Heart left ventricle (tissue), 16 donors: Measurements from ENCODE around the gene PLK5. TPM values are rescaled to one million over a fixed set of nuclear protein-coding genes. Genes with fewer than 3 reads are reported as not detected.
"Not testable (repeated sequence)": the region's sequence is repeated elsewhere in the genome, so short reads cannot be mapped to it uniquely, and the experiment has no call there.

Experiments used
- ATAC-seq, 4 donors: fragments of 200-7000 bp; cut with Tn5 transposase; one replicate each; pipeline ENCODE4 v1.9.1; 2020 to 2022; ENCODE audit warnings: moderate library complexity in 4 of 4, mild to moderate bottlenecking in 3 of 4, moderate number of reproducible peaks in 1 of 4
- DNase-seq, 5 donors: peaks; one replicate each; pipeline ENCODE4 v3.0.0-alpha.2; 2020
- H3K27ac ChIP-seq, 12 donors: fragments of 200-600 bp; sonication (generic) in 4 of 12; one replicate each; pipeline versions ENCODE4 v1.5.0 to v1.8.0; 2016 to 2022; ENCODE audit warnings: mild to moderate bottlenecking in 2 of 12
- H3K27me3 ChIP-seq, 9 donors: fragments of 200-600 bp; sonication (generic) in 2 of 9; one replicate each; pipeline versions ENCODE4 v1.5.1 to v1.8.0; 2016 to 2022; ENCODE audit warnings: mild to moderate bottlenecking in 3 of 9
- H3K36me3 ChIP-seq, 9 donors: fragments of 200-600 bp; sonication (generic) in 2 of 9; one replicate each; pipeline versions ENCODE4 v1.5.0 to v1.8.0; 2018 to 2022; ENCODE audit warnings: mild to moderate bottlenecking in 2 of 9
- H3K4me1 ChIP-seq, 12 donors: fragments of 200-600 bp; sonication (generic) in 4 of 12; one replicate each; pipeline versions ENCODE4 v1.5.0 to v1.8.0; 2016 to 2022; ENCODE audit warnings: mild to moderate bottlenecking in 3 of 12
- H3K4me3 ChIP-seq, 12 donors: fragments of 200-600 bp; sonication (generic) in 4 of 12; one replicate each; pipeline versions ENCODE4 v1.5.0 to v1.8.0; 2017 to 2022; ENCODE audit warnings: mild to moderate bottlenecking in 9 of 12, moderate library complexity in 4 of 12
- H3K9me3 ChIP-seq, 12 donors: fragments of 200-600 bp; sonication (generic) in 4 of 12; one replicate each; pipeline versions ENCODE4 v1.5.0 to v1.8.0; 2016 to 2022; ENCODE audit warnings: mild to moderate bottlenecking in 1 of 12
- POLR2A ChIP-seq, 2 donors: fragments of 450-650 bp; IDR thresholded peaks; one replicate each; pipeline ENCODE4 v1.6.1; 2017; ENCODE audit warnings: antibody characterized with exemption in 2 of 2, mild to moderate bottlenecking in 2 of 2, moderate library complexity in 2 of 2
- WGBS, 4 donors: extraction: QIAGEN DNeasy Blood & Tissue Kit in 2 of 4; methylation state at CpG; one replicate each; pipeline versions ENCODE4 v1.1.5 to v1.1.7; 2013 to 2018; 5-methylcytosine and 5-hydroxymethylcytosine counted together
- intact Hi-C, 10 donors: fragments of 100-400 bp; cut with DNase I; formaldehyde crosslinking; loops; one replicate each; pipeline versions ENCODE4 v1.11.1 to v1.14.2; 2022
- polyA plus RNA-seq, 2 donors: library from polyadenylated mRNA; stranded (reverse); fragments of 200-250 nt; gene quantifications; one replicate each; pipeline ENCODE4 v1.2.3, GENCODE V29; 2013
- total RNA-seq, 9 donors: library from RNA; depleted of rRNA in 2 of 9; stranded (reverse); fragments of >200 nt in 2 of 9; fragmentation: NEBNext Ultra II Directional in 3 of 9; extraction: Animal tissue kit (Norgen Biotek cat#: 25700) in 3 of 9; gene quantifications; one replicate each; pipeline versions ENCODE4 v1.1.0 to v1.2.4, GENCODE V29; 2016 to 2023
- TF ChIP-seq, protein P1 (sequence below), 12 donors: fragments of 200-600 bp; sonication (generic) in 4 of 12; IDR thresholded peaks; one replicate each; pipeline versions ENCODE4 v1.5.0 to v1.8.0; 2018 to 2022; ENCODE audit warnings: antibody characterized with exemption in 12 of 12, mild to moderate bottlenecking in 5 of 12
- donor health status: ischemic (EF 13 %, LVEDD 7.1; RV severe dilation, severe dysfunction).
- donor health status: healthy with polysubstance abuse.
- donor health status: DM: no; HTN: yes; CAD: no.
- donor health status: DM: no; HTN: no; CAD: no.
- donor health status: ischemic (EF 25% LVEDD 6.9; RV normal size, moderate dysfunction).
- donor health status: ischemic (EF 25% LVEDD 5.7; RV mildly dilated, moderate dysfunction).
- donor health status: healthy.
- donor health status: DM: yes; HTN: yes; CAD: no.
- donor health status: ischemic (EF 35%, LVEDD 5.7; RV mildly dilated, moderate dysfunction).
- donor health status: nonischemic (EF 11% LVEDD 7.7; RV severe dilation, severe dysfunction).
- donor health status: DM: yes; HTN: yes; CAD: no.
- donor health status: PGD.
- donor health status: ischemic (EF 29% LVEDD 5.4; RV normal size, mild dysfunction).
- donor health status: nonischemic (EF 23%, LVEDD 6.1; RV moderate dilation, normal function).

The PLK5 gene
- total and polyA plus RNA-seq, 11 donors, result 0.17 to 0.30 TPM; not detected in 9

DNA sequence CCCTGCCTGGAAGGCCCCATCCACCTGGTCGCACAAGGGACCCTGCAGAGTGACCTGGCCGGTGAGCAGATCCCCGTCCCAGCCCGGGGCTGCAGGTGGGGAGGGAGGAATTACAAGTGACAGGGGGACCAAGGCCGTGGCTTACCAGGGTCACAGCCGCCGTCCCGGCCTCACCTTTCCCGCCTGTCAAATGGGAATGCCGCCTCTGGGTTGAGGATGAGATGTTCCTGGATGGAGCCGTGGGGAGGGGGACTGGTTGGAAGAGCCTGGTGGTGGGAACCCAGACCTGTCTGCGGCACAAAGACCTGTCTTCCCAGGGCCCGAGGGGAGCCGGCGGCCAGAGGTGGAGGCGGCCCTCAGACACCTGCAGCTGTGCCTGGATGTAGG, 5.5 kb downstream of the PLK5 start:
- Histone ChIP-seq H3K27ac (no peak overlapping the region), H3K27me3 (peaks cover 6 to 52% (median 22%) of the 10 kb centered on the region in 9 donors), H3K36me3 (no peaks in the 10 kb centered on the region), H3K4me1 (no peaks in the 10 kb centered on the region), H3K9me3 (no peaks in the 10 kb centered on the region), H3K4me3 (no peak overlapping the region)
- WGBS, 4 donors, result 80 to 84% (median 82%) methylated on average over 13 to 16 of the region's 16 CpGs
- intact Hi-C loops, result loop anchor here in 2 of 10 donors (10.0 kb wide), 1 partner anchor 245 kb away; the partner anchor contains the start of gene EFNA2 (in 2 of the 2)
- DNase-seq (peak in 1 of 5 donors; percentile 48), ATAC-seq (no peak)
- TF ChIP-seq POLR2A (IDR thresholded peaks at IDR 0.05), result no peak
- TF ChIP-seq, protein P1, sequence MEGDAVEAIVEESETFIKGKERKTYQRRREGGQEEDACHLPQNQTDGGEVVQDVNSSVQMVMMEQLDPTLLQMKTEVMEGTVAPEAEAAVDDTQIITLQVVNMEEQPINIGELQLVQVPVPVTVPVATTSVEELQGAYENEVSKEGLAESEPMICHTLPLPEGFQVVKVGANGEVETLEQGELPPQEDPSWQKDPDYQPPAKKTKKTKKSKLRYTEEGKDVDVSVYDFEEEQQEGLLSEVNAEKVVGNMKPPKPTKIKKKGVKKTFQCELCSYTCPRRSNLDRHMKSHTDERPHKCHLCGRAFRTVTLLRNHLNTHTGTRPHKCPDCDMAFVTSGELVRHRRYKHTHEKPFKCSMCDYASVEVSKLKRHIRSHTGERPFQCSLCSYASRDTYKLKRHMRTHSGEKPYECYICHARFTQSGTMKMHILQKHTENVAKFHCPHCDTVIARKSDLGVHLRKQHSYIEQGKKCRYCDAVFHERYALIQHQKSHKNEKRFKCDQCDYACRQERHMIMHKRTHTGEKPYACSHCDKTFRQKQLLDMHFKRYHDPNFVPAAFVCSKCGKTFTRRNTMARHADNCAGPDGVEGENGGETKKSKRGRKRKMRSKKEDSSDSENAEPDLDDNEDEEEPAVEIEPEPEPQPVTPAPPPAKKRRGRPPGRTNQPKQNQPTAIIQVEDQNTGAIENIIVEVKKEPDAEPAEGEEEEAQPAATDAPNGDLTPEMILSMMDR (IDR thresholded peaks at IDR 0.05), result no peak

DNA sequence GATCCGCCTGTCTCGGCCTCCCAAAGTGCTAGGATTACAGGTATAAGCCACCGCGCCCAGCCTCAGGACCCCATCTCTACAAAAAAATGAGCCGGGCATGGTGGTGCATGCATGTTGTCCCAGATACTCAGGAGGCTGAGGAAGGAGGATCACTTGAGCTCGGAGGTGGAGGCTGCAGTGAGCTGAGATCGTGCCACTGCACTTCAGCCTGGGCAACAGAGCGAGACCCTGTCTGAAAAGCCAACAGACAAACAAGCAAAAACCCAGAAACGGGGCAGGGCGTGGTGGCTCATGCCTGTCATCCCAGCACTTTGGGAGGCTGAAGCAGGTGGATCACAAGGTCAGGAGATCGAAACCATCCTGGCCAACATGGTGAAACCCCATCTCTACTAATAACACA, 7.0 kb downstream of the PLK5 start:
- WGBS, 4 donors, result 92 to 95% (median 93%) methylated on average over 11 of the region's 11 CpGs
- H3K36me3 ChIP-seq, H3K4me3 ChIP-seq, H3K9me3 ChIP-seq, DNase-seq, H3K27ac ChIP-seq, ATAC-seq, intact Hi-C loops, H3K4me1 ChIP-seq: not testable (repeated sequence)
- peaks cover 3 to 48% (median 8%) of the 10 kb centered on the region in 9 donors for H3K27me3 ChIP-seq

DNA sequence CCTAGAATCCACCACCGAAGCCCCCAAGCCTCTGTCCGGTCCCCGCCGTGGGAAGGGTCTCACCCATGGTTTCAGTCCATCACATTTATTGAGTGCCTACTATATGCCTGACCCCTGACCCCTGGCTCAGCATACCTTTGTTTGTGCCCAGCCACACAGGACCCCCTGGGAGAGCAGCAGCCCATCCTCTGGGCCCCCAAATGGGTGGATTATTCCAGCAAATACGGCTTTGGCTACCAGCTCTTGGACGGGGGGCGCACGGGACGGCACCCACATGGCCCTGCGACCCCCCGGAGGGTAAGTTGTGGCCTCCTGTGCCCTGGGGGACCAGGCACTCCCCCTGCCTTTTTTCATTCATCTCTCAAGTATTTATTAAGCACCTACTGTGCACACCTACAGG, 7.7 kb downstream of the PLK5 start:
- no peak overlapping the region for H3K27ac ChIP-seq
- DNase-seq, result no peak
- intact Hi-C loops, result no loop called here
- H3K9me3 ChIP-seq, result no peaks in the 10 kb centered on the region
- ATAC-seq, result no peak
- H3K27me3 ChIP-seq, result peaks cover 0 to 48% (median 3%) of the 10 kb centered on the region in 9 donors
- no peaks in the 10 kb centered on the region for H3K36me3 ChIP-seq
- TF ChIP-seq, protein P1 (IDR thresholded peaks at IDR 0.05), result no peak
- no peak for TF ChIP-seq POLR2A (IDR thresholded peaks at IDR 0.05)
- WGBS, 4 donors, result 84 to 88% (median 86%) methylated on average over 11 of the region's 11 CpGs
- H3K4me3 ChIP-seq, result no peak overlapping the region
- no peaks in the 10 kb centered on the region for H3K4me1 ChIP-seq

DNA sequence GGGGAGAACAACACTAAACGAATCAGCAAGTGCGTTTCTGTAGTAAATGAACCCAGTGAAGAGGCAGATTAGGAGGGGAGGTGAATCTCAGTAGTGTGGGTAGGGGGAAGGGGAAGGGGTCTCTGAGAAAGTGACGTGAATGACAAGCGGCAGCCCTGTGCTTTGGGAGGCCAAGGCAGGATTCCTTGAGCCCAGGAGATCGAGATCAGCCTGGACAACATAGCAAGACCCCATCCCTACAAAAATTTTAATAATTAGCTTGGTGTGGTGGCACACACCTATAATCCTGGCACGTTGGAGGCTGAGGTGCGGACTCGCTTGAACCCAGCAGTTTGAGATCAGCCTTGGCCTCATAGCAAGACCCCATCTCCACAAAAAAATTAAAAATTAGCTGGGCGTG, 8.1 kb downstream of the PLK5 start:
- Histone ChIP-seq H3K4me3 (no peak overlapping the region), H3K36me3 (no peaks in the 10 kb centered on the region), H3K4me1 (no peaks in the 10 kb centered on the region), H3K27ac (no peak overlapping the region), H3K27me3 (peaks cover 0 to 43% (median 2%) of the 10 kb centered on the region in 9 donors), H3K9me3 (no peaks in the 10 kb centered on the region)
- DNase-seq (no peak), ATAC-seq (no peak)
- intact Hi-C loops, result no loop called here
- TF ChIP-seq, protein P1 (IDR thresholded peaks at IDR 0.05), result no peak
- 87 to 91% (median 88%) methylated on average over 9 of the region's 9 CpGs for WGBS, 4 donors

DNA sequence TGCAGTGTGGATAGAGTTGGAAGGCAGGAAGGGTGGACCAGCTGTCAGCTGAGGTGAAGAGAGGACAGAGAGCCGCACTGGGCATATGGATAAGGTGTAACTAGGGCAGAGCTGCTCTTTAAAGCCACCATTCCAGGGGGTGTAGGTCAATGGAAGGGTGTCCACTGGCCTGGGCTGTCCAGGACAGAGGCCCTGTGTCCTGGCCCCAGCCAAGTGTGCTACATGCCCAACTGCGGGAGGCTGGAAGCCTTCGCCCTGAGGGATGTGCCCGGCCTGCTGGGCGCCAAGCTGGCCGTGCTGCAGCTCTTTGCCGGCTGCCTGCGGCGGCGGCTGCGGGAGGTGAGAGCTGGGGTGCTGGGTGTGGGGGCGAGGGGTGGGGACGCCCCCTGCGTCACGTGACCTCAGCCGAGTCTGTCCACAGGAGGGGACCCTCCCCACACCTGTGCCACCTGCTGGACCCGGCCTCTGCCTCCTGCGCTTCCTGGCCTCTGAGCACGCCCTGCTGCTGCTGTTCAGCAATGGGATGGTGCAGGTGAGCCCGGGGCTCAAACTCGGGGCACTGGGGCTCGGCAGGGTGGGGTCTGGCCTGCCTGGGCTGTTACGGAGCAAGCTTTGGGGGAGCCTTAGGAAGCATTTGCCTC, 9.8 kb downstream of the PLK5 start:
- ATAC-seq (no peak), DNase-seq (no peak)
- intact Hi-C loops, result no loop called here
- 75 to 84% (median 79%) methylated on average over 10 to 23 of the region's 23 CpGs for WGBS, 4 donors
- no peak overlapping the region for H3K27ac ChIP-seq
- no peak for TF ChIP-seq POLR2A (IDR thresholded peaks at IDR 0.05)
- TF ChIP-seq, protein P1 (IDR thresholded peaks at IDR 0.05), result no peak
- peaks cover 0 to 1% (median 0%) of the 10 kb centered on the region in 12 donors for H3K4me1 ChIP-seq
- peaks cover 0 to 31% (median 0%) of the 10 kb centered on the region in 9 donors for H3K27me3 ChIP-seq
- no peaks in the 10 kb centered on the region for H3K9me3 ChIP-seq
- no peaks in the 10 kb centered on the region for H3K36me3 ChIP-seq
- no peak overlapping the region for H3K4me3 ChIP-seq
